K562 (cell line): ENCODE data around the gene NME9. TPM values are rescaled to one million over a fixed set of nuclear protein-coding genes. Genes with fewer than 3 reads are reported as not detected.

Experiments
- ATAC-seq: fragments of 200-7000 bp; cut with Tn5 transposase; 3 replicates; pipeline ENCODE4 v1.9.1; 2020; ENCODE audit warnings: moderate library complexity
- BruUV-seq: library from RNA; stranded (reverse); fragments of 400-500 nt; replicated peaks from 2 replicates; lab custom pipeline; 2021; lab: Mats Ljungman, UMichigan
- CTCF ChIA-PET: fragments of 300-600 bp; formaldehyde crosslinking; extraction: SDS; loops from one replicate; lab custom pipeline; 2021; ENCODE audit warnings: low intra/inter-chr PET ratio; lab: Yijun Ruan, JAX
- POLR2A ChIA-PET: fragments of 300-600, 350-650 bp; sonication (Branson Sonifier 250); formaldehyde crosslinking; extraction: SDS; loops from one replicate; lab custom pipeline; 2021; ENCODE audit warnings: antibody characterized with exemption, inconsistent platforms; lab: Yijun Ruan, JAX
- DNase-seq, 4 experiments: peaks; one replicate each; pipeline versions ENCODE4 v3.0.0 to v3.0.0-alpha.2; 2011 to 2018; ENCODE audit warnings: low spot score in 3 of 4, mixed read lengths in 3 of 4; ENCODE audit errors: extremely low read depth in 1 of 4
- FAIRE-seq: peaks from 2 replicates; lab custom pipeline; 2011; peaks lifted over from hg19 to GRCh38; lab: Jason Lieb, UNC
- H2AFZ ChIP-seq: 2 replicates; pipeline ENCODE4 v1.6.0; 2011; ENCODE audit warnings: low read depth, low read length, control low read depth, inconsistent platforms
- H3K27ac ChIP-seq: fragments of 200-600 bp; 3 replicates; pipeline ENCODE4 v1.8.0; 2011; ENCODE audit warnings: low read depth, mild to moderate bottlenecking, control low read depth, inconsistent platforms, low read length, moderate library complexity, mixed read lengths; ENCODE audit errors: extremely low read depth
- H3K27me3 ChIP-seq, 2 experiments: fragments of 300-600 bp in 1 of 2; 2 replicates in 1 of 2; 3 replicates in 1 of 2; pipeline versions ENCODE4 v1.6.0 to v1.8.0; 2011; ENCODE audit warnings: inconsistent platforms in 2 of 2, low read length in 2 of 2, mild to moderate bottlenecking in 1 of 2, mixed read lengths in 1 of 2, moderate library complexity in 1 of 2; ENCODE audit not compliant: control insufficient read depth in 2 of 2, insufficient read depth in 2 of 2
- H3K36me3 ChIP-seq: fragments of 300-600 bp; 3 replicates; pipeline ENCODE4 v1.8.0; 2011; ENCODE audit warnings: mild to moderate bottlenecking, low read length, inconsistent platforms; ENCODE audit not compliant: control insufficient read depth, insufficient read depth
- H3K4me1 ChIP-seq, 2 experiments: fragments of 200-600 bp in 1 of 2; replicated peaks in 1 of 2; 2 replicates in 1 of 2; 3 replicates in 1 of 2; pipeline versions ENCODE4 v1.5.1 to v1.8.0; 2011; ENCODE audit warnings: inconsistent platforms in 2 of 2, low read length in 2 of 2, mild to moderate bottlenecking in 1 of 2, mixed read lengths in 1 of 2, moderate library complexity in 1 of 2; ENCODE audit not compliant: control insufficient read depth in 2 of 2, insufficient read depth in 2 of 2
- H3K4me2 ChIP-seq: 2 replicates; pipeline ENCODE4 v1.6.1; 2011; ENCODE audit warnings: low read length, control low read depth, inconsistent platforms, mixed read lengths; ENCODE audit not compliant: insufficient read depth
- H3K4me3 ChIP-seq: fragments of 200-600 bp; sonication (generic), shearing (Covaris generic); 2 replicates; pipeline ENCODE4 v1.5.1; 2016; ENCODE audit warnings: control low read depth, inconsistent platforms
- H3K79me2 ChIP-seq: fragments of 200-600 bp; 3 replicates; pipeline ENCODE4 v1.8.0; 2011; ENCODE audit warnings: low read length, inconsistent platforms; ENCODE audit not compliant: control insufficient read depth, insufficient read depth
- H3K9ac ChIP-seq, 2 experiments: 2 replicates each; pipeline versions ENCODE4 v1.6.0 to v1.6.1; 2011; ENCODE audit warnings: low read depth in 2 of 2, low read length in 2 of 2, control low read depth in 1 of 2, inconsistent platforms in 1 of 2, mild to moderate bottlenecking in 1 of 2, mixed read lengths in 1 of 2; ENCODE audit not compliant: insufficient read depth in 1 of 2
- H3K9me1 ChIP-seq: one replicate; pipeline ENCODE4 v1.6.0; 2011; ENCODE audit warnings: inconsistent platforms, mild to moderate bottlenecking, low read length, moderate library complexity; ENCODE audit not compliant: control insufficient read depth, insufficient read depth
- H3K9me3 ChIP-seq: replicated peaks from 2 replicates; pipeline ENCODE4 v1.5.1; 2011; ENCODE audit warnings: low read depth, low read length, inconsistent platforms; ENCODE audit not compliant: control insufficient read depth, insufficient read depth
- H4K20me1 ChIP-seq: replicated peaks from 2 replicates; pipeline ENCODE4 v1.6.1; 2011; ENCODE audit warnings: low read length, inconsistent platforms, mixed read lengths; ENCODE audit not compliant: control insufficient read depth, insufficient read depth
- CREM ChIP-seq: IDR thresholded peaks from 2 replicates; pipeline ENCODE4 v1.6.1; 2014; ENCODE audit warnings: antibody characterized with exemption, low read depth
- NRF1 ChIP-seq, 2 experiments: fragments of 450-650 bp; IDR thresholded peaks in 1 of 2; conservative IDR thresholded peaks in 1 of 2; 2 replicates each; pipeline ENCODE4 v1.6.1; 2014; ENCODE audit warnings: mild to moderate bottlenecking in 2 of 2
- WGBS: fragments of 100-300 bp; shearing (Covaris generic); methylation state at CpG from one replicate; pipeline ENCODE4 v1.1.6; 2016; ENCODE audit warnings: low coverage, mixed read lengths; ENCODE audit not compliant: insufficient coverage; ENCODE audit errors: missing lambda C conversion rate; 5-methylcytosine and 5-hydroxymethylcytosine counted together
- in situ Hi-C: fragments of 300-500 bp; cut with MboI; formaldehyde crosslinking; loops from 4 replicates; pipeline ENCODE4 v1.15.0; 2018; ENCODE audit warnings: inconsistent platforms, mixed read lengths
- intact Hi-C: fragments of 100-400 bp; cut with micrococcal nuclease; formaldehyde crosslinking; loops from 2 replicates; pipeline ENCODE4 v1.14.2; 2022
- polyA plus RNA-seq, 8 experiments: library from polyadenylated mRNA; depleted of rRNA in 4 of 8; stranded (reverse) in 5 of 8; unstranded in 3 of 8; fragments of >200 nt; fragmentation: Nextera tagmentation in 2 of 8; fragmentation: Illumina TruSeq in 1 of 8; extraction: Ambion mirVana in 2 of 8; extraction: Trizol in 1 of 8; gene quantifications; 2 replicates each; pipeline versions ENCODE4 v1.2.1 to v1.2.3, GENCODE V29; 2011 to 2014; ENCODE audit warnings: inconsistent platforms in 1 of 8, missing spikeins in 1 of 8
- total RNA-seq, 7 experiments: library from RNA; depleted of rRNA in 6 of 7; stranded (reverse); fragments of >200 nt in 6 of 7; fragmentation: Illumina TruSeq in 2 of 7; extraction: Trizol in 2 of 7; gene quantifications; 2 replicates each; pipeline versions ENCODE4 v1.2.1 to v1.2.3, GENCODE V29; 2011 to 2021; ENCODE audit warnings: low replicate concordance in 1 of 7
- TF ChIP-seq, protein P1 (sequence below), 2 experiments: fragments of 200-800 bp in 1 of 2; sonication (Bioruptor generic) in 1 of 2; sonication (generic) in 1 of 2; formaldehyde crosslinking in 1 of 2; IDR thresholded peaks in 1 of 2; conservative IDR thresholded peaks in 1 of 2; 2 replicates each; pipeline versions ENCODE4 v1.5.0 to v1.6.1; 2016 to 2020; ENCODE audit warnings: missing compliant biosample characterization in 1 of 2, missing genetic modification characterization in 1 of 2, missing genetic modification reagents in 1 of 2
- TF ChIP-seq, protein P2 (sequence below): fragments of 450-650 bp; IDR thresholded peaks from 2 replicates; pipeline ENCODE4 v1.6.1; 2016

The NME9 gene
- total and polyA plus RNA-seq, 9 of the 15 experiments (the other 6 are each of a cell fraction or from before 2014, with no cell fraction given), result 0.05 to 0.15 (median 0.13) TPM; not detected in 6

DNA sequence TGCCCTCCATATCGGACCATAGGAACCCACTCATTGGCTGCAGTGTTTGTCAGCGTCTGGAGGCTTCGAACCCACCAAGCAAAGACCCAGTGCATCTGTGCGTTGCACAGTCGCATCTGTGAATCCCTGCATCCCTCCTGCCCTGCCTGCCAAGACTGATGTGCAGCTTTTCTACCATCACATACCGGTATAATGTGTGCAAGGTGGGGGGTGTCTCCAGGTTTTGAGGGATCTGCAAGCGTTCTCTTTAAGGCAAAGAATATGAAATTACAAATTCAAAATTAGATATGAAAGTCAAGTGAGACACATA lies 288 bp upstream of the NME9 start:
- no peak overlapping the region for H3K9ac ChIP-seq
- FAIRE-seq (no peak), DNase-seq (no peak), ATAC-seq (no peak)
- no peaks in the 10 kb centered on the region for H3K9me1 ChIP-seq
- H2AFZ ChIP-seq, result peak overlapping the region; percentile 90; the same call in 1 of the 2 replicates
- in situ Hi-C loops (no loop called here), intact Hi-C loops (loop anchor here (1.0 to 10.0 kb wide), 4 partner anchors 55 to 265 kb away; no protein-coding TSS in a partner anchor)
- TF ChIP-seq, protein P1, sequence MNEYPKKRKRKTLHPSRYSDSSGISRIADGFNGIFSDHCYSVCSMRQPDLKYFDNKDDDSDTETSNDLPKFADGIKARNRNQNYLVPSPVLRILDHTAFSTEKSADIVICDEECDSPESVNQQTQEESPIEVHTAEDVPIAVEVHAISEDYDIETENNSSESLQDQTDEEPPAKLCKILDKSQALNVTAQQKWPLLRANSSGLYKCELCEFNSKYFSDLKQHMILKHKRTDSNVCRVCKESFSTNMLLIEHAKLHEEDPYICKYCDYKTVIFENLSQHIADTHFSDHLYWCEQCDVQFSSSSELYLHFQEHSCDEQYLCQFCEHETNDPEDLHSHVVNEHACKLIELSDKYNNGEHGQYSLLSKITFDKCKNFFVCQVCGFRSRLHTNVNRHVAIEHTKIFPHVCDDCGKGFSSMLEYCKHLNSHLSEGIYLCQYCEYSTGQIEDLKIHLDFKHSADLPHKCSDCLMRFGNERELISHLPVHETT (CRISPR knock-in tag; conservative IDR thresholded peaks at IDR 0.05 in 1 of 2, IDR thresholded peaks at IDR 0.05 in 1 of 2), result no peak
- TF ChIP-seq, protein P2, sequence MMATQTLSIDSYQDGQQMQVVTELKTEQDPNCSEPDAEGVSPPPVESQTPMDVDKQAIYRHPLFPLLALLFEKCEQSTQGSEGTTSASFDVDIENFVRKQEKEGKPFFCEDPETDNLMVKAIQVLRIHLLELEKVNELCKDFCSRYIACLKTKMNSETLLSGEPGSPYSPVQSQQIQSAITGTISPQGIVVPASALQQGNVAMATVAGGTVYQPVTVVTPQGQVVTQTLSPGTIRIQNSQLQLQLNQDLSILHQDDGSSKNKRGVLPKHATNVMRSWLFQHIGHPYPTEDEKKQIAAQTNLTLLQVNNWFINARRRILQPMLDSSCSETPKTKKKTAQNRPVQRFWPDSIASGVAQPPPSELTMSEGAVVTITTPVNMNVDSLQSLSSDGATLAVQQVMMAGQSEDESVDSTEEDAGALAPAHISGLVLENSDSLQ, result peak; percentile 10; the same call in 1 of the 2 replicates
- TF ChIP-seq NRF1 (conservative IDR thresholded peaks at IDR 0.05 in 1 of 2, IDR thresholded peaks at IDR 0.05 in 1 of 2) (0 out of 4 replicates have a peak, but pooled peaks of 1 of the 2 experiments have one; percentile 24), CREM (peak; percentile 1; the same call in 1 of the 2 replicates)
- no peaks in the 10 kb centered on the region for H4K20me1 ChIP-seq
- CTCF ChIA-PET, result interaction anchor here (0.5 kb wide), 1 partner anchor 590 kb away, joined by 3 read pairs; no protein-coding TSS in a partner anchor
- POLR2A ChIA-PET, result no interaction called here
- H3K27me3 ChIP-seq, result no peaks in the 10 kb centered on the region; a peak in 1 of 5 replicates
- H3K36me3 ChIP-seq, result no peaks in the 10 kb centered on the region
- no TSS peak for BruUV-seq
- H3K9me3 ChIP-seq, result no peaks in the 10 kb centered on the region
- 11% methylated on average over 5 of the region's 7 CpGs for WGBS
- peak overlapping the region; percentile 83 for H3K4me2 ChIP-seq
- peak overlapping the region; percentile 57 for H3K4me3 ChIP-seq
- H3K27ac ChIP-seq, result no peak overlapping the region
- peaks cover 6 to 10% of the 10 kb centered on the region in 2 experiments; a peak in 4 of 5 replicates for H3K4me1 ChIP-seq
- H3K79me2 ChIP-seq, result no peaks in the 10 kb centered on the region
